Sigmoid colon (tissue), 7 donors: Measurements from ENCODE around the gene AUTS2. TPM values are rescaled to one million over a fixed set of nuclear protein-coding genes. Genes with fewer than 3 reads are reported as not detected.

ENCODE experiments used
- DNase-seq: peaks from one replicate; pipeline ENCODE4 v3.0.0-alpha.2; 2019
- H3K27ac ChIP-seq, 4 donors: fragments of 200-600 bp; sonication (generic); one replicate each; pipeline ENCODE4 v1.5.1; 2016 to 2019; ENCODE audit warnings: mild to moderate bottlenecking in 1 of 4
- H3K27me3 ChIP-seq, 3 donors: fragments of 200-600 bp; sonication (generic); one replicate each; pipeline ENCODE4 v1.5.1; 2019; ENCODE audit warnings: mild to moderate bottlenecking in 1 of 3
- H3K36me3 ChIP-seq, 4 donors: fragments of 200-600 bp; sonication (generic); one replicate each; pipeline ENCODE4 v1.5.1; 2016 to 2019
- H3K4me1 ChIP-seq, 4 donors: fragments of 200-600 bp; sonication (generic); one replicate each; pipeline ENCODE4 v1.5.1; 2017 to 2019
- H3K4me3 ChIP-seq, 4 donors: fragments of 200-600 bp; sonication (generic); one replicate each; pipeline ENCODE4 v1.5.1; 2017 to 2019; ENCODE audit warnings: mild to moderate bottlenecking in 2 of 4, moderate library complexity in 1 of 4
- H3K9me3 ChIP-seq, 4 donors: fragments of 200-600 bp in 3 of 4; sonication (generic) in 3 of 4; one replicate each; pipeline versions ENCODE4 v1.5.1 to v1.6.1; 2013 to 2019
- CTCF ChIP-seq, 4 experiments: fragments of 450-650 bp in 3 of 4; fragments of 200-600 bp in 1 of 4; IDR thresholded peaks; one replicate each; pipeline ENCODE4 v1.5.1; 2016 to 2019; ENCODE audit warnings: antibody characterized with exemption in 4 of 4, mild to moderate bottlenecking in 3 of 4, moderate library complexity in 2 of 4
- EP300 ChIP-seq, 4 donors: sonication (generic); formaldehyde crosslinking; IDR thresholded peaks; one replicate each; pipeline ENCODE4 v1.6.1; 2017; ENCODE audit warnings: antibody characterized with exemption in 4 of 4
- POLR2A ChIP-seq, 2 donors: fragments of 450-650 bp; IDR thresholded peaks; one replicate each; pipeline ENCODE4 v1.6.1; 2016; ENCODE audit warnings: antibody characterized with exemption in 2 of 2, mild to moderate bottlenecking in 2 of 2, moderate library complexity in 2 of 2
- POLR2AphosphoS5 ChIP-seq, 4 donors: sonication (generic); formaldehyde crosslinking; IDR thresholded peaks; one replicate each; pipeline ENCODE4 v1.6.1; 2017; ENCODE audit warnings: antibody characterized with exemption in 4 of 4
- WGBS, 2 donors: extraction: QIAGEN DNeasy Blood & Tissue Kit; methylation state at CpG; one replicate each; pipeline ENCODE4 v1.1.7; 2013; 5-methylcytosine and 5-hydroxymethylcytosine counted together
- intact Hi-C: fragments of 100-400 bp; cut with DNase I; formaldehyde crosslinking; loops from one replicate; pipeline ENCODE4 v1.15.1; 2023
- polyA plus RNA-seq, 3 donors: library from polyadenylated mRNA; stranded (reverse); fragments of 200-250 nt; gene quantifications; one replicate each; pipeline ENCODE4 v1.2.3, GENCODE V29; 2013
- total RNA-seq, 4 donors: library from RNA; depleted of rRNA; stranded (reverse); fragments of >200 nt; gene quantifications; one replicate each; pipeline ENCODE4 v1.1.0, GENCODE V29; 2016
- donor health status: healthy with polysubstance abuse.
- donor health status: Bipolar disorder and iron deficiency.
- donor health status: healthy.

AUTS2 gene
- total and polyA plus RNA-seq, 7 donors, result 3.6 to 55.7 (median 25.5) TPM

GRCh38 chr7:70786076-70786475 is 1187.8 kb downstream of the AUTS2 start:
- DNase-seq, result no peak
- no peaks in the 10 kb centered on the region for H3K4me1 ChIP-seq
- H3K27me3 ChIP-seq, result no peaks in the 10 kb centered on the region
- no peak for TF ChIP-seq POLR2A (IDR thresholded peaks at IDR 0.05)
- TF ChIP-seq CTCF (IDR thresholded peaks at IDR 0.05), result no peak
- TF ChIP-seq EP300 (IDR thresholded peaks at IDR 0.05), result no peak
- TF ChIP-seq POLR2AphosphoS5 (IDR thresholded peaks at IDR 0.05), result no peak
- no peak overlapping the region for H3K27ac ChIP-seq
- no peak overlapping the region for H3K4me3 ChIP-seq
- peaks cover 25 to 90% (median 50%) of the 10 kb centered on the region in 4 donors for H3K36me3 ChIP-seq
- intact Hi-C loops, result no loop called here
- 90 to 96% methylated on average over 6 of the region's 6 CpGs for WGBS, 2 donors
- H3K9me3 ChIP-seq, result no peaks in the 10 kb centered on the region

- Histone ChIP-seq H3K9me3 (no peaks in the 10 kb centered on the region), H3K4me3 (no peak overlapping the region), H3K27ac (no peak overlapping the region), H3K27me3 (no peaks in the 10 kb centered on the region), H3K36me3 (peaks cover 25 to 85% (median 44%) of the 10 kb centered on the region in 4 donors), H3K4me1 (no peaks in the 10 kb centered on the region)
- no peak for DNase-seq
- TF ChIP-seq CTCF (IDR thresholded peaks at IDR 0.05) (no peak), POLR2A (IDR thresholded peaks at IDR 0.05) (no peak), EP300 (IDR thresholded peaks at IDR 0.05) (no peak), POLR2AphosphoS5 (IDR thresholded peaks at IDR 0.05) (no peak)
- intact Hi-C loops, result no loop called here
- WGBS, 2 donors, result 92 to 95% methylated on average over 25 of the region's 25 CpGs
Measured at GRCh38 chr7:70787286-70787685, 1189.0 kb downstream of the AUTS2 start.

GRCh38 chr7:70787771-70788170 is 1189.5 kb downstream of the AUTS2 start:
- Histone ChIP-seq H3K27me3 (no peaks in the 10 kb centered on the region), H3K4me1 (no peaks in the 10 kb centered on the region), H3K27ac (no peak overlapping the region), H3K36me3 (peaks cover 25 to 83% (median 44%) of the 10 kb centered on the region in 4 donors), H3K9me3 (no peaks in the 10 kb centered on the region), H3K4me3 (no peak overlapping the region)
- intact Hi-C loops, result no loop called here
- 86 to 91% methylated on average over 8 of the region's 8 CpGs for WGBS, 2 donors
- DNase-seq, result no peak
- no peak for TF ChIP-seq POLR2AphosphoS5 (IDR thresholded peaks at IDR 0.05)
- TF ChIP-seq POLR2A (IDR thresholded peaks at IDR 0.05), result no peak
- TF ChIP-seq EP300 (IDR thresholded peaks at IDR 0.05), result no peak
- TF ChIP-seq CTCF (IDR thresholded peaks at IDR 0.05), result no peak

- WGBS, 2 donors, result 81 to 89% methylated on average over 7 of the region's 7 CpGs
- Histone ChIP-seq H3K27me3 (no peaks in the 10 kb centered on the region), H3K9me3 (no peaks in the 10 kb centered on the region), H3K36me3 (peaks cover 25 to 81% (median 44%) of the 10 kb centered on the region in 4 donors), H3K27ac (no peak overlapping the region), H3K4me1 (no peaks in the 10 kb centered on the region), H3K4me3 (no peak overlapping the region)
- intact Hi-C loops, result no loop called here
- no peak for DNase-seq
- TF ChIP-seq EP300 (IDR thresholded peaks at IDR 0.05), result no peak
- no peak for TF ChIP-seq CTCF (IDR thresholded peaks at IDR 0.05)
- no peak for TF ChIP-seq POLR2AphosphoS5 (IDR thresholded peaks at IDR 0.05)
- no peak for TF ChIP-seq POLR2A (IDR thresholded peaks at IDR 0.05)
Measured at GRCh38 chr7:70788276-70788675, 1190.0 kb downstream of the AUTS2 start.
